ENCODE measurements around the gene MAP3K1.
A peak's percentile ranks its signal among the peaks of the same experiment; 100 is the strongest.

Gene MAP3K1

DNA sequence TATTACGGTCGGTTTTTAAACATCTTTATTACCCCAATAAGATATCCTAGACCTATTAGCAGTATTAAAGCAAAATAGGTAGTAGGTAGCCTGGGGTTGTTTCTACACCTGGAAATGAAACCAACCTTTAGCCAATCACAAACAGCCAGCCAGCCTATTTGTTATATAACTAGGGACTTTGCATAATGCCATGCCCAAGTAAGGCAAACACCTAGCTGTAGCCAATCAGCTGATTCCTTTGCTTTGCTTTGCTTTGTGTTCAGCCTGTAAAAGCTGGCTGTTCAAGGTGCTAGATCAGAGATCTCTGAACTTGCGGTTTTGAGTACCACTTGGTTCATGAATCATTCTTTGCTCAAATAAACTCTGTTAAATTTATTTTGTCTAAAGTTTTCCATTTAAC, 47.6 kb downstream of the MAP3K1 start:
- TF ChIP-seq, protein P1, sequence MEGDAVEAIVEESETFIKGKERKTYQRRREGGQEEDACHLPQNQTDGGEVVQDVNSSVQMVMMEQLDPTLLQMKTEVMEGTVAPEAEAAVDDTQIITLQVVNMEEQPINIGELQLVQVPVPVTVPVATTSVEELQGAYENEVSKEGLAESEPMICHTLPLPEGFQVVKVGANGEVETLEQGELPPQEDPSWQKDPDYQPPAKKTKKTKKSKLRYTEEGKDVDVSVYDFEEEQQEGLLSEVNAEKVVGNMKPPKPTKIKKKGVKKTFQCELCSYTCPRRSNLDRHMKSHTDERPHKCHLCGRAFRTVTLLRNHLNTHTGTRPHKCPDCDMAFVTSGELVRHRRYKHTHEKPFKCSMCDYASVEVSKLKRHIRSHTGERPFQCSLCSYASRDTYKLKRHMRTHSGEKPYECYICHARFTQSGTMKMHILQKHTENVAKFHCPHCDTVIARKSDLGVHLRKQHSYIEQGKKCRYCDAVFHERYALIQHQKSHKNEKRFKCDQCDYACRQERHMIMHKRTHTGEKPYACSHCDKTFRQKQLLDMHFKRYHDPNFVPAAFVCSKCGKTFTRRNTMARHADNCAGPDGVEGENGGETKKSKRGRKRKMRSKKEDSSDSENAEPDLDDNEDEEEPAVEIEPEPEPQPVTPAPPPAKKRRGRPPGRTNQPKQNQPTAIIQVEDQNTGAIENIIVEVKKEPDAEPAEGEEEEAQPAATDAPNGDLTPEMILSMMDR (IDR thresholded peaks at IDR 0.05; ENCODE audit: insufficient read depth, low read depth, low read length, missing control alignments): no peak
- no peak overlapping the region for H3K4me3 ChIP-seq (ENCODE audit: low read length)
- DNase-seq (ENCODE audit: low read depth): no peak

DNA sequence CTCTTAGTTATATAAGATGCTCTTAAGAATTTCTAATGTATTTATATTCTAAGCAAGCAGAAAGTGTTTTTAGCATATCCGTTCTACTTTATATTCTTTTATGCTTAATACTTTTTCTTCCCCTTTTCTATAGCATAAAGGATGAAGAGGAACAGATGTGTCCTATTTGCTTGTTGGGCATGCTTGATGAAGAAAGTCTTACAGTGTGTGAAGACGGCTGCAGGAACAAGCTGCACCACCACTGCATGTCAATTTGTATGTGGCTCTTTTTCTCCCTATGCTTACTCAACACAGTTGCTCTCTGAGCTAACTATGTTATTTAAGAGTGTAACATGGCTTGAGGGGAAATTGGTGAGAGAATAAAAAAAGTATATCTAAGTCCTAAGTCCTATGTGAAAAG, 56.4 kb downstream of the MAP3K1 start:
- H3K4me3 ChIP-seq (ENCODE audit: low read length): no peak overlapping the region
- DNase-seq (ENCODE audit: low read depth): no peak
- TF ChIP-seq, protein P1 (IDR thresholded peaks at IDR 0.05; ENCODE audit: insufficient read depth, low read depth, low read length, missing control alignments): no peak

DNA sequence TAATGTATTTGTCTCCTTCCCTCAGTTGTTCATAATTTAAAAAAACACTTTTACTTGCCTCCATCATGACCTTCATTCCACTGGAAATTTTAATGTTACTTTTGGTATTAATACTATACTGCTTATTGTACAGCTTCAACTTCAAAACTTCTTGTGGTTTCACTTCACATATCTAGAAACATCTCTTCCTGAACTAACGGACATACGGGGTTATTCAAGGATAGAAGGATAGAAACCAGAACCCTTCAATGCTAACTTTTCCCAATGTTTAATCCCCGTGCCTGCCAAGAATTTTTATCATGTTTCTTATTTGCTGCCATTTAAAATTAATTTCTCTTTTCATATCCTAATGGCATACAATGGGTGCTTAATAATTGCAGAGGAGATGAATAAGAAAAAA, 57.7 kb downstream of the MAP3K1 start:
- H3K4me3 ChIP-seq (ENCODE audit: low read length): no peak overlapping the region
- DNase-seq (ENCODE audit: low read depth): no peak
- TF ChIP-seq, protein P1 (IDR thresholded peaks at IDR 0.05; ENCODE audit: insufficient read depth, low read depth, low read length, missing control alignments): no peak

DNA sequence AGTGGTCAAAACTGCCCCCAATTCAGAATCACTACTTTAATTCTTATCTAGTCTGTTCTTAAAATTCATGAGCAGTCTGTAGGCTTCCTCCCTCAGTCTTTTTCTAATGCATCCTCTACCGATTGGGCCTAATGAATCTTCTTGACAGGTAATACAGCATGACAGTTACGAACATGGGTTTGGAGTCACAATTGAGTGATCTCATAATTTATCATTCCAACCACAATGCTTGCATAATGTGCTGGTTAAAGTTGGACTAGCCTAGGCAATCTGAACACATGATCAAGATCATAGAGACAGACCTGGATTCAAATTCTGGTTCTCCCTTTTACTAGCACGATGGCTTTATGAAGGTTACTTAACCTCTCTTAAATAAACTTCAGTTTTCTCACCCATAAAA, 61.0 kb downstream of the MAP3K1 start:
- DNase-seq (ENCODE audit: low read depth): peak; percentile 82
- no peak overlapping the region for H3K4me3 ChIP-seq (ENCODE audit: low read length)
- TF ChIP-seq, protein P1 (IDR thresholded peaks at IDR 0.05; ENCODE audit: insufficient read depth, low read depth, low read length, missing control alignments): no peak

DNA sequence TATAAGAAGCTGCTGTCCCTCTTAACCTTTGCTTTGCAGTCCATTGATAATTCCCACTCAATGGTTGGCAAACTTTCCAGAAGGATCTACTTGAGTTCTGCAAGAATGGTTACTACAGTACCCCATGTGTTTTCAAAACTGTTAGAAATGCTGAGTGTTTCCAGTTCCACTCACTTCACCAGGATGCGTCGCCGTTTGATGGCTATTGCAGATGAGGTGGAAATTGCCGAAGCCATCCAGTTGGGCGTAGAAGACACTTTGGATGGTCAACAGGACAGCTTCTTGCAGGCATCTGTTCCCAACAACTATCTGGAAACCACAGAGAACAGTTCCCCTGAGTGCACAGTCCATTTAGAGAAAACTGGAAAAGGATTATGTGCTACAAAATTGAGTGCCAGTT, 66.2 kb downstream of the MAP3K1 start:
- TF ChIP-seq, protein P1 (IDR thresholded peaks at IDR 0.05; ENCODE audit: insufficient read depth, low read depth, low read length, missing control alignments): no peak
- no peak overlapping the region for H3K4me3 ChIP-seq (ENCODE audit: low read length)
- no peak for DNase-seq (ENCODE audit: low read depth)

DNA sequence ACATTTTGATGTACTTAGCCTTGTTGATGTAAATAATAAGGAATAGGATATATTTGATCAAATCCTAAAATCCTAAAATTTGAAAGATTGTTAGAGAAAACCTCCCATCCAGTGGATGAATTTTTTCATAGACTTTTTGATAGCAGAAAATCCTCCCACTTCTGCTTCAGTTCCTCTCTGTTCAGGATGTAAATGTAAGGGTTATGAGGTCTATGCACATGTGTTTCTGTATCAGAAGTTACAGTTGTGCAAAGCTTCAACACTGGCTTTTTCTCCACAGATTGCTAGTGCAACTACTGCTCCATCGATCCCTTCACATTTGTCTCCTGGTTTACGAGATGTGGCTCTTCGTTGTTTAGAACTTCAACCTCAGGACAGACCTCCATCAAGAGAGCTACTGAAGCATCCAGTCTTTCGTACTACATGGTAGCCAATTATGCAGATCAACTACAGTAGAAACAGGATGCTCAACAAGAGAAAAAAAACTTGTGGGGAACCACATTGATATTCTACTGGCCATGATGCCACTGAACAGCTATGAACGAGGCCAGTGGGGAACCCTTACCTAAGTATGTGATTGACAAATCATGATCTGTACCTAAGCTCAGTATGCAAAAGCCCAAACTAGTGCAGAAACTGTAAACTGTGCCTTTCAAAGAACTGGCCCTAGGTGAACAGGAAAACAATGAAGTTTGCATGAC, 78.1 kb downstream of the MAP3K1 start:
- TF ChIP-seq, protein P1 (IDR thresholded peaks at IDR 0.05; ENCODE audit: insufficient read depth, low read depth, low read length, missing control alignments): no peak
- DNase-seq (ENCODE audit: low read depth): no peak
- H3K4me3 ChIP-seq (ENCODE audit: low read length): no peak overlapping the region

DNA sequence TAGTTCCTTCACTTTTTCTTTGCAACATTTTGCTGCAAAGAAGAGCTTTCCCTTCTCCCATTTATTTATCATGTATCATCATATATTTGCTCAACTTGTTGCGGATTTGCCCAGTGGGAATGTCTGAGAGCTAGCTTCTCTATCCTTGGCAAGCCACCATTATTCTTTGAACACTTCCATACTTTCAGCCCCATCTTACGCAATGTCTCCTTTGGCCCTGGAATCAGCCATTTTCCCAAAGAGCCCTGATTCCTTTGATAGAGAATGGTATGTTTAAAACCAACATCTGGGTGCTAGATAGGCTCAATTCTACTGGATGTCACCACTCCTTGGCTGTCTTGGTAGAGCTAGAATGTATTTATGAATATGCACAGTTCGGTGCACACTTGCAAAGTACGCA, 81.4 kb downstream of the MAP3K1 start:
- H3K4me3 ChIP-seq (ENCODE audit: low read length): no peak overlapping the region
- TF ChIP-seq, protein P1 (IDR thresholded peaks at IDR 0.05; ENCODE audit: insufficient read depth, low read depth, low read length, missing control alignments): no peak
- no peak for DNase-seq (ENCODE audit: low read depth)
